NCI-H524 treated with DMSO at 0.1 percent for 48 hours (cell line): Measurements from ENCODE around the gene SLCO2B1.

Source experiments
- DNase-seq: peaks from one replicate; lab custom pipeline; 2025; lab: John Stamatoyannopoulos, UW

The SLCO2B1 gene

GRCh38 chr11:75248924-75249256, 98.0 kb downstream of the SLCO2B1 start:
- no peak for DNase-seq

GRCh38 chr11:75249704-75250103, 98.8 kb downstream of the SLCO2B1 start:
- no peak for DNase-seq

GRCh38 chr11:75254326-75254725, 103.4 kb downstream of the SLCO2B1 start:
- DNase-seq = no peak
